H1 (cell line): ENCODE data around the gene LHFPL2. TPM values are rescaled to one million over a fixed set of nuclear protein-coding genes. Genes with fewer than 3 reads are reported as not detected.

ENCODE experiments used
- CTCF ChIA-PET: fragments of 300-600 bp; sonication (Branson Sonifier 250); formaldehyde crosslinking; loops from one replicate; lab custom pipeline; 2021; ENCODE audit not compliant: partially characterized antibody; lab: Charles Lee
- POLR2A ChIA-PET: fragments of 300-600 bp; sonication (Branson Sonifier 250); formaldehyde crosslinking; loops from one replicate; lab custom pipeline; 2021; ENCODE audit warnings: inconsistent platforms; ENCODE audit not compliant: partially characterized antibody; lab: Charles Lee
- DNase-seq, 2 experiments: peaks; one replicate each; pipeline versions ENCODE4 v3.0.0 to v3.0.0-alpha.2; 2010 to 2022; ENCODE audit warnings: low spot score in 2 of 2, low read depth in 1 of 2, mixed read lengths in 1 of 2
- FAIRE-seq: peaks from 2 replicates; lab custom pipeline; 2011; peaks lifted over from hg19 to GRCh38; lab: Jason Lieb, UNC
- H2AFZ ChIP-seq: 2 replicates; pipeline ENCODE4 v1.8.1; 2012; ENCODE audit warnings: low read length, inconsistent platforms
- H2AK5ac ChIP-seq: 2 replicates; pipeline ENCODE4 v1.6.1; 2013; ENCODE audit warnings: low read depth, low read length
- H2BK120ac ChIP-seq: replicated peaks from 2 replicates; pipeline ENCODE3; 2013; ENCODE audit warnings: low read depth, low read length, inconsistent platforms
- H2BK12ac ChIP-seq: 2 replicates; pipeline ENCODE4 v1.6.1; 2013; ENCODE audit warnings: low read depth, low read length
- H2BK15ac ChIP-seq: 2 replicates; pipeline ENCODE4 v1.6.1; 2013; ENCODE audit warnings: low read length
- H2BK20ac ChIP-seq: 2 replicates; pipeline ENCODE4 v1.6.1; 2013; ENCODE audit warnings: low read length
- H2BK5ac ChIP-seq: 2 replicates; pipeline ENCODE4 v1.6.1; 2013; ENCODE audit warnings: low read depth, low read length
- H3K14ac ChIP-seq: 2 replicates; pipeline ENCODE4 v1.6.1; 2013; ENCODE audit warnings: inconsistent platforms; ENCODE audit not compliant: insufficient read length
- H3K18ac ChIP-seq: 2 replicates; pipeline ENCODE4 v1.6.1; 2013; ENCODE audit warnings: low read length; ENCODE audit errors: extremely low read depth
- H3K23ac ChIP-seq: 2 replicates; pipeline ENCODE4 v1.6.1; 2013; ENCODE audit warnings: inconsistent platforms; ENCODE audit not compliant: insufficient read length
- H3K23me2 ChIP-seq: 2 replicates; pipeline ENCODE4 v1.6.1; 2013; ENCODE audit warnings: low read depth, low read length
- H3K27ac ChIP-seq: 2 replicates; pipeline ENCODE4 v1.6.1; 2011; ENCODE audit warnings: low read depth, low read length, inconsistent platforms
- H3K27me3 ChIP-seq, 4 experiments: replicated peaks in 1 of 4; 1 replicate in 1 of 4; 2 replicates in 3 of 4; pipeline versions ENCODE4 v1.6.1 to v1.8.1; 2011 to 2013; ENCODE audit warnings: low read length in 3 of 4, mild to moderate bottlenecking in 3 of 4, inconsistent platforms in 2 of 4, mixed read lengths in 2 of 4, moderate library complexity in 1 of 4; ENCODE audit not compliant: control insufficient read depth in 3 of 4, insufficient read depth in 3 of 4; ENCODE audit errors: extremely low read depth in 1 of 4
- H3K36me3 ChIP-seq, 4 experiments: 2 replicates each; pipeline versions ENCODE4 v1.6.1 to v1.8.1; 2011 to 2013; ENCODE audit warnings: mild to moderate bottlenecking in 4 of 4, low read length in 3 of 4, moderate library complexity in 2 of 4, control low read depth in 1 of 4, inconsistent platforms in 1 of 4; ENCODE audit not compliant: insufficient read depth in 4 of 4, control insufficient read depth in 2 of 4
- H3K4ac ChIP-seq: replicated peaks from 2 replicates; pipeline ENCODE3; 2013; ENCODE audit warnings: low read length, low read depth, mixed read lengths, inconsistent platforms; ENCODE audit not compliant: insufficient read length
- H3K4me1 ChIP-seq, 4 experiments: replicated peaks in 1 of 4; 1 replicate in 1 of 4; 2 replicates in 3 of 4; pipeline versions ENCODE4 v1.6.1 to v1.8.1; 2011 to 2013; ENCODE audit warnings: low read length in 3 of 4, inconsistent platforms in 2 of 4, mixed read lengths in 1 of 4; ENCODE audit not compliant: insufficient read depth in 4 of 4, control insufficient read depth in 3 of 4
- H3K4me2 ChIP-seq, 2 experiments: 2 replicates each; pipeline versions ENCODE4 v1.6.1 to v1.8.1; 2011 to 2013; ENCODE audit warnings: low read depth in 2 of 2, low read length in 2 of 2, control low read depth in 1 of 2, inconsistent platforms in 1 of 2, mild to moderate bottlenecking in 1 of 2; ENCODE audit not compliant: insufficient read depth in 1 of 2
- H3K4me3 ChIP-seq, 4 experiments: fragments of 200-600, 300-600 bp in 1 of 4; sonication (generic), shearing (Covaris generic), sonication (Bioruptor Twin) in 1 of 4; 2 replicates each; pipeline versions ENCODE4 v1.5.1 to v1.8.1; 2011 to 2016; ENCODE audit warnings: low read length in 4 of 4, low read depth in 3 of 4, control low read depth in 2 of 4, inconsistent platforms in 2 of 4, mild to moderate bottlenecking in 2 of 4, mixed read lengths in 1 of 4, moderate library complexity in 1 of 4; ENCODE audit not compliant: insufficient read depth in 2 of 4; ENCODE audit errors: extremely low read depth in 1 of 4
- H3K56ac ChIP-seq: replicated peaks from 2 replicates; pipeline ENCODE3; 2013; ENCODE audit warnings: low read depth, mild to moderate bottlenecking, mixed read lengths, low read length, inconsistent platforms; ENCODE audit not compliant: insufficient read length
- H3K79me1 ChIP-seq: 2 replicates; pipeline ENCODE4 v1.6.1; 2013; ENCODE audit warnings: low read depth, low read length, control low read depth
- H3K79me2 ChIP-seq, 2 experiments: 2 replicates each; pipeline versions ENCODE4 v1.6.1 to v1.8.1; 2012 to 2013; ENCODE audit warnings: low read length in 2 of 2, mild to moderate bottlenecking in 2 of 2, inconsistent platforms in 1 of 2; ENCODE audit not compliant: insufficient read depth in 2 of 2, control insufficient read depth in 1 of 2
- H3K9ac ChIP-seq, 4 experiments: replicated peaks in 1 of 4; 1 replicate in 1 of 4; 2 replicates in 3 of 4; pipeline versions ENCODE4 v1.6.1 to v1.8.1; 2011 to 2013; ENCODE audit warnings: low read depth in 3 of 4, low read length in 3 of 4, control low read depth in 2 of 4, mild to moderate bottlenecking in 2 of 4, moderate library complexity in 2 of 4, inconsistent platforms in 1 of 4; ENCODE audit errors: extremely low read depth in 1 of 4
- H3K9me3 ChIP-seq, 2 experiments: 2 replicates each; pipeline versions ENCODE4 v1.6.1 to v1.8.1; 2012 to 2013; ENCODE audit warnings: mild to moderate bottlenecking in 2 of 2, moderate library complexity in 2 of 2, control low read depth in 1 of 2, inconsistent platforms in 1 of 2, low read depth in 1 of 2, low read length in 1 of 2, mixed read lengths in 1 of 2; ENCODE audit not compliant: insufficient read depth in 2 of 2
- H4K20me1 ChIP-seq, 2 experiments: replicated peaks in 1 of 2; 2 replicates each; pipeline versions ENCODE3 to v1.8.1; 2011 to 2013; ENCODE audit warnings: inconsistent platforms in 2 of 2, low read length in 2 of 2, mild to moderate bottlenecking in 1 of 2; ENCODE audit not compliant: insufficient read depth in 2 of 2, control insufficient read depth in 1 of 2
- H4K5ac ChIP-seq: 2 replicates; pipeline ENCODE4 v1.6.1; 2013; ENCODE audit warnings: low read length, low read depth, mixed read lengths, inconsistent platforms; ENCODE audit not compliant: insufficient read length
- H4K8ac ChIP-seq: 2 replicates; pipeline ENCODE4 v1.8.0; 2013; ENCODE audit warnings: mild to moderate bottlenecking, moderate library complexity, low read length, inconsistent platforms; ENCODE audit not compliant: insufficient read depth; ENCODE audit errors: extremely low read depth
- H4K91ac ChIP-seq: replicated peaks from 2 replicates; pipeline ENCODE3; 2013; ENCODE audit warnings: low read length, mixed read lengths, inconsistent platforms; ENCODE audit not compliant: insufficient read length
- SP1 ChIP-seq: IDR thresholded peaks from 2 replicates; pipeline ENCODE4 v1.6.1; 2011; ENCODE audit warnings: low read depth, low read length
- YY1 ChIP-seq: IDR thresholded peaks from 2 replicates; pipeline ENCODE4 v1.6.1; 2011; ENCODE audit warnings: low read depth, mild to moderate bottlenecking, low read length
- WGBS, 2 experiments: shearing (Covaris generic) in 1 of 2; methylation state at CpG; one replicate each; pipeline versions ENCODE4 v1.1.6 to v1.1.7; 2013 to 2015; ENCODE audit warnings: low lambda C conversion rate in 2 of 2, mixed read lengths in 2 of 2, inconsistent platforms in 1 of 2, low coverage in 1 of 2, missing lambda C conversion rate in 1 of 2; ENCODE audit not compliant: insufficient replicate concordance in 2 of 2, insufficient coverage in 1 of 2, insufficient read length in 1 of 2; ENCODE audit errors: extremely low coverage in 1 of 2, missing lambda C conversion rate in 1 of 2; 5-methylcytosine and 5-hydroxymethylcytosine counted together
- polyA plus RNA-seq, 7 experiments: library from polyadenylated mRNA; depleted of rRNA in 3 of 7; stranded (reverse) in 5 of 7; unstranded in 2 of 7; fragments of >200 nt in 5 of 7; fragments of 200-250 nt in 2 of 7; gene quantifications; 1 replicate in 5 of 7; 2 replicates in 1 of 7; 4 replicates in 1 of 7; pipeline versions ENCODE4 v1.2.1 to v1.2.3, GENCODE V29; 2011 to 2013; ENCODE audit warnings: missing spikeins in 2 of 7, mixed read lengths in 2 of 7
- total RNA-seq: library from RNA; stranded (reverse); fragmentation: NEBNext Ultra II Directional; extraction: Animal tissue kit (Norgen Biotek cat#: 25700); gene quantifications from 2 replicates; pipeline ENCODE4 v1.2.1, GENCODE V29; 2021

The LHFPL2 gene
- total and polyA plus RNA-seq, 2 of the 8 experiments (the other 6 are each of a cell fraction or from before 2014, with no cell fraction given): 9.6 to 43.0 TPM

DNA sequence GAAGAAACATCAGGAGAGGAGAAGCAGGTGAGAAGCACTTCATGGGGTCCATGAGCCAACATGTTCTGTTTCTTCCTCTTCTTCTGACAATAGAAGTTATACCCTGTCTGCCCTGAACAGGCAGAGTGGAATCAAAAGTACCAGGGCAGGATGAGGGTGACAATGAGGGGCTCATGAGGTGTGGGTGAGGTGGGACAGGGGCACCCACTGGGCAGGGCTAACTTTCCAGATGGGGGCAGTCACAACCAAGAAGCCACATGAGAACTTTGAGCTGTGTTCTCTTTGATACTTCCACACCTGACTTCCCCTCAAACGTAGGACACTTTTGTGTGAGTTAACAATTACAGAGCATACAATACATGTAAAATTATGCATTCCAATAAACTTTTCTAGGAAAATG is 92.7 kb downstream of the LHFPL2 start:
- Histone ChIP-seq H3K9me3 (peaks cover 0 to 3% of the 10 kb centered on the region in 2 experiments; a peak in 1 of 4 replicates), H3K14ac (no peak overlapping the region), H2BK20ac (no peak overlapping the region), H2BK5ac (no peak overlapping the region), H3K27me3 (no peaks in the 10 kb centered on the region), H4K91ac (no peak overlapping the region), H2BK15ac (no peak overlapping the region), H2BK12ac (no peak overlapping the region), H4K8ac (no peak overlapping the region), H3K23me2 (peaks cover 3% of the 10 kb centered on the region; the same call in 1 of the 2 replicates), H3K4ac (no peak overlapping the region), H3K79me1 (peaks cover 7% of the 10 kb centered on the region; the same call in 1 of the 2 replicates), H2AK5ac (no peak overlapping the region), H3K23ac (no peak overlapping the region), H3K4me3 (no peak overlapping the region), H3K56ac (no peak overlapping the region), H3K4me2 (no peak overlapping the region), H2AFZ (no peak overlapping the region), H4K20me1 (peaks cover 0 to 3% of the 10 kb centered on the region in 2 experiments), H3K9ac (no peak overlapping the region), H4K5ac (no peak overlapping the region), H2BK120ac (no peak overlapping the region), H3K79me2 (peaks cover 0 to 30% of the 10 kb centered on the region in 2 experiments; a peak in 2 of 4 replicates), H3K36me3 (no peaks in the 10 kb centered on the region), H3K4me1 (no peaks in the 10 kb centered on the region; a peak in 1 of 7 replicates), H3K27ac (no peak overlapping the region), H3K18ac (no peak overlapping the region)
- DNase-seq: peak in 1 of 2 experiments; percentile 36
- TF ChIP-seq YY1 (no peak), SP1 (no peak)
- ChIA-PET POLR2A (interaction anchor here (0.6 kb wide), 1 partner anchor 11 kb away, joined by 3 read pairs; no protein-coding TSS in a partner anchor), CTCF (no interaction called here)
- FAIRE-seq: no peak
- WGBS, 2 experiments: 77% methylated on average over 1 of the region's 1 CpG; no CpG with 5 or more reads in 1 of the 2 experiments
